CD4-positive, alpha-beta T cell treated with Interleukin-6 at 100 ng/mL for 8 hours (primary cell): ENCODE measurements around the gene PTPN22.
A peak's percentile ranks its signal among the peaks of the same experiment; 100 is the strongest.
"Not testable (repeated sequence)": the region's sequence is repeated elsewhere in the genome, so short reads cannot be mapped to it uniquely, and the experiment has no call there.

Experiments used
- DNase-seq: peaks from one replicate; pipeline ENCODE4 v3.0.0-alpha.2; 2020; ENCODE audit warnings: mixed read lengths, low spot score

The PTPN22 gene

GRCh38 chr1:113852694-113853093 is 18.8 kb downstream of the PTPN22 start:
- not testable (repeated sequence) for DNase-seq

- DNase-seq = no peak
Measured at GRCh38 chr1:113850127-113850796, 21.2 kb downstream of the PTPN22 start.

DNA sequence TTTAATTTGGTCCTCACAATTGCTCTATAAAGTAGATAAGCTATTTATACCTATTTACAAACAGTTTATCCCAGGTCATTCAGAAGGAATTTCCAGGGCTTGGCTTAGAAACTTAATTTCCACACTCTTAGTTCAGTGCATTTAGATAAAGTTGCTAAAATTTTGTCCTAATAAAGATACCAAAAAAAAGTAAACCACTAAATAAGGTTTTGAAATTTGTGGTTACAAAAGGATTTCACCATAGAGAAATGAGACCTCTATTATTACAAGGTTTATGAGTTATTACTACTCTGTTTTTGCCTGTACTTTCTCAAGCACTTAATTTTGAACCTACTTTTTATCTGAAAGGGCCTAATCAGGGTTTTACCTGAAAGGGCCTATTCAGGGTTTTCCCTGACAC is 22.4 kb downstream of the PTPN22 start:
- no peak for DNase-seq

- no peak for DNase-seq
Measured at GRCh38 chr1:113846391-113847035, 25.0 kb downstream of the PTPN22 start.

DNA sequence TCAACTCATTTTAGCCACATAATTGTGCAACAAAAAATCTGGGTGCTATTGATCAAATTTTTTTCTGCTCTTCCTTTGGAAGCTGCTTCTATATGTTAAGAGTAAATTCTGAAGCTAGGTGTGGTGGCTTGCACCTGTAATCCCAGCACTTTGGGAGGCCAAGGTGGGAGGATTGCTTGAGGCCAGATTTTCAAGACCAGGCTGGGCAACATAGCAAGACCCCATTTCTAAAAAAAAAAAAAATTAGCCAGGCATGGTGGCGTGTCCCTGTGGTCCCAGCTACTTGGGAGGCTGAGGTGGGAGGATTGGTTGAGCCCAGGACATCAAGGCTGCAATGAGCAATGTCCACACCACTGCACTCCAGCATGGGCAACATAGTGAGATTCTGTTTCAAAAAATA is 35.0 kb downstream of the PTPN22 start:
- DNase-seq = no peak

DNA sequence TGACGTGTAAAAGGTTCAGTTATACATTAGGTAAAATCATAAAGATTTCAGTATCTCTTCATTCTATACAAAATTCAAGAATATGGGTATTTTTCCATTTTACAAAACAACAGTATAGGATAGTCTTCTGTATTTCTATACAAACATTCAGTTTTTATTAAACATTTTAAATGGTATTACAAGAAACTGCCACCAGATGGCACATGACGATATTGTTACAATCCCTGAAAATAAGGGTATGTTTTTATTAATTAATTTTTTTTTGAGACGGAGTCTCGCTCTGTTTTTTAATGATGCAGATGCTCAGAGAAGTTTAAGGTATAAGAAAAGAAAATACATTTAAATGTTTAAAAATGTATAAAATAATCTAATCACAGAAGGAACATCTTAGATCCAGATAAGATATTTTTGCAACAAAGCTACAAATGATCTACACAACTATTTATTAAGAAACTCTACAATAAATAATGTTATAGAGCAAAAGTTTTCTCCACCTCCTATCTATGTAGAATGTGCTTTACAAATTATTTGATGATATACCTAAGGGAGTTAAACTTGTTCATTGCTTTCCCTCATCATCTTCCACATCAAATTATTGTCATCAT is 35.7 kb downstream of the PTPN22 start:
- DNase-seq = peak; percentile 50

GRCh38 chr1:113834716-113835115 is 36.8 kb downstream of the PTPN22 start:
- no peak for DNase-seq

DNA sequence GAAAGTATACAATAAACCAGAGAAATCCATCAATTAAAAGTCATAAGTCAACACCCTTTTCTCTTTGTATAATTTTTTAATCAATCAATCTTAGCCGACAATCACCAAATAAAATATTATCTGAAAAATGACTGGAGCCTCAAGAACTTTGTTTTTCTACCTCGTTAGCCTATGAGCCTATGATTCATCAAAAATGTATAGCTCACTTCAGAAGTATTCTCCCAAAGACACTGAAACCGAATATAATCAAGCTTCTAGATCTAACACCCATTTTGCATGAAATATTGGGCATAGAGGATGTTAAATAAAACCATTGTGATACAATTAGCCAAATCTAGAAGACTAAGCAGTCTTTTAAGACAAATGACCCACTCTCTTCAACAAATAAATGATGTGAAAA is 41.5 kb downstream of the PTPN22 start:
- no peak for DNase-seq

- DNase-seq = no peak
Measured at GRCh38 chr1:113821916-113822315, 49.6 kb downstream of the PTPN22 start.

GRCh38 chr1:113818578-113818977 is 52.9 kb downstream of the PTPN22 start:
- no peak for DNase-seq

DNA sequence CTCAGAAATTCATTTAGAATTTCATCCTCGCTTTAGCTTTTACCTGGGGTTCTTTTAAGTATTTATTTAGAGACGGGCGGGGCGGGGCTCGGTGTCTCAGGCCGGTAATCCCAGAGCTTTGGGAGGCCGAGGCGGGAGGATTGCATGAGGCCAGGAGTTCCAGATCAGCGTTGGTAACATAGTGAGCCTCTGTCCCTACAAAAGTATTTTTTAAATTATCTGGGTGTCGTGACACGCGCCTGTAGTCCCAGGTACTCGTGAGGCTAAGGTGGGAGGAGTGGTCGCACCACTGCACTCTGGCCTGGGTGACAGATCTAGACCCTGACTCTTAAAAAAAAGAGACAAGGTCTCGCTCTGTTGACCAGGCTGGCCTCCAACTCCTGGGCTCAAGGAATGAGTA is 58.3 kb downstream of the PTPN22 start:
- no peak for DNase-seq

DNA sequence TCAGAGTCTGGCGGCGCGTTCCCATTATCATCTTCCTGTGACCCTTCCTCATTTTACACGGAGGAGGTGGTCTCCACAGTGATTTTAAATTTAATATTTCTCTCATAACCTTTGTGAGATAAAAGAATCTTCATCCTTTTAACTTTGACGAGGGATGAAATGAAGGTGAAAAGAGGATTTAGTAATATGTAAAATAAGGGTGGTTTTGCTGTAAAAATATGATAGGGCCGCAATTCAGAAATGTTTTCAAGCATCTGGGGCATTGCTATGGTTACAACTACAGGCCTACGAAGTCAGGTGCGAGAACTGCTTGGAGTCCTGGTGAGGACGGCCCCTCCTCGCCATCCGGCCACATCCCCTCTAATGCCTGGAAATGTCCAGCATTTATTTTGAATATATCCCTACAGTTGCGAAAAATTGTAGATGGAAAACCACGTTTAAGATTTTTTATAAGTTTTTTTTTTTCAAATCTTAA is 58.8 kb downstream of the PTPN22 start:
- DNase-seq = peak; percentile 4

- DNase-seq = peak; percentile 99
Measured at GRCh38 chr1:113811888-113812660, 59.4 kb downstream of the PTPN22 start, which contains the start of gene RSBN1. RSBN1 (minus strand) TSS chr1:113812476; CDS start chr1:113812412, 64 bp downstream.

- peak; percentile 7 for DNase-seq
Measured at GRCh38 chr1:113811156-113811887, 60.2 kb downstream of the PTPN22 start.

DNA sequence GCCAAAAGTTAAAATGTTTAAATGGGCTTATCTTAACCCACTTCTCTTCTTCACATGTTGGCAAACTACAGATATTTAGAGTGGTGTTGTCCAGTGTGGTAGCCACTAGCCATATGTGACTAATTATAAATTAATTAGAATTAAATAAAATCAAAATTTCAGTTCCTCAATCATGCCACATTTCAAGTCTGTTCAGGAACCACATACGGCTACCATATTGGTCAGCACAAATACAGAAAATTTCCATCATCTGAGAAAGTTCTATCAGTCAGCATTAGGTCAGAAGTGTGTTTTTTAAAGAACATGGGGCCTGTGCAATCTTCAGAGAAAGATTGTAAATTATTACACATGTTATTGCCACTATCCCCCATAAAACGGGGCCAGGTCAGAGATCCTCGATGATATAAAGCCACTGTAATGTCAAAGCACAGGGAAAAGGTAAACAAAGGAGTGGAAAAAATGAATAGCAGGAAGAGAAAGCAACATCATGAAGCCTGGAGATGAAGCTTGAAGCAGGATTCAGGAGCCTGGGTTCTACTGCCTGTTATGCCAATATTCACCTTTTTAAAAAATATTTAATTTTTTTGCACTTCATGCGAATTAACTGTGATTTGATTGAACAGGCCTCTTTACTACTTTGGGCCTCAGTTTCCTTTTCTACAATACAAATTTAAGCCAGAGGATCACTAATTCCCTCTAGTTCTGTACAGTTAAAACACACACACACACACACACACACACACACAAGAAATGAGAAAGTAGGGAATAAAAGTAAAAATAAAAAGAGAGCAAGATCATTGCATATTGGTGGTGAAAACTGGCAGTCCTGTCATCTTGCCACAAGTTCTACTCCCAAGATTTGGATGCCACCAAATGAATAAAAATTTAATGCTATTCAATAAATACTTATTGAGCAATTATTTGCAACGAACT is 61.6 kb downstream of the PTPN22 start:
- no peak for DNase-seq

DNA sequence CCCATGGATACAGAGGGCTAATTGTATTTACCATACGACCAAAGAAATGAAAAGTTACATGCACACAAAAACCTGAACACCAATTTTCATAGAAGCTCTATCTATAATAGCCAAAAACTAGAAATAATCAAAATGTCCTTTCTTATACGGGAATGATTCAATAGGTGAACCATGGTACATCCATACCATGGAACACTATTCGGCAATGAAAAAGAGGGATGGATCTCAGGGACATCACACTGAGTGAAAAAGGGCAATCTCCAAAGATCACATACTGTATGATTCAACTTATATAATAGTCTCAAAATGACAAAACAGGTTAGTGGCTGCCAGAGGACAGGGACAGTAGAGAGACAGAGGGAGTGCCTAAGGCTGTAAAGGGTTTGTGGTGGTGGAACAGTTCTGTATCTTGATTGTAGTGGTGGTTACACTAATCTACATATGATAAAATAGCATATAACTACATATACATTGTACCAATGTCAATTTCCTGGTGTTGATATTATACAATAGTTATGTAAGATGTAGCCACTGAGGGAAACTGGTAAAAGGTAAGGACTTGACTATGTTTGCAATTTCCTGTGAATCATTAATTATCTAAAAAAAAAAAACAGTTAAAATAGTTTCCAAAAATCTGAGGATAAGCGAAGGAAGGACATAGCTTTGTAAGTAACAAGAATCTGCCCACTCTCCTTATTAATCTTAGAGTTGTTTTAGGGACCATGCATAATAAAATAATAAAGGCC is 62.9 kb downstream of the PTPN22 start:
- DNase-seq = no peak

GRCh38 chr1:113805639-113806038 is 65.9 kb downstream of the PTPN22 start:
- no peak for DNase-seq

GRCh38 chr1:113805256-113805531 is 66.3 kb downstream of the PTPN22 start:
- DNase-seq = no peak

GRCh38 chr1:113804421-113805255 is 66.9 kb downstream of the PTPN22 start:
- no peak for DNase-seq
